Activated CD4-positive, CD25-positive, alpha-beta regulatory T cell treated with anti-CD3 and anti-CD28 coated beads, Interleukin-2, amount 50 U/mL, for 72 hours (primary cell): ENCODE measurements around the gene BMP10.
"Not testable (repeated sequence)": the region's sequence is repeated elsewhere in the genome, so short reads cannot be mapped to it uniquely, and the experiment has no call there.

Experiments
- DNase-seq: peaks from one replicate; pipeline ENCODE4 v3.0.0; 2021

Gene BMP10, protein sequence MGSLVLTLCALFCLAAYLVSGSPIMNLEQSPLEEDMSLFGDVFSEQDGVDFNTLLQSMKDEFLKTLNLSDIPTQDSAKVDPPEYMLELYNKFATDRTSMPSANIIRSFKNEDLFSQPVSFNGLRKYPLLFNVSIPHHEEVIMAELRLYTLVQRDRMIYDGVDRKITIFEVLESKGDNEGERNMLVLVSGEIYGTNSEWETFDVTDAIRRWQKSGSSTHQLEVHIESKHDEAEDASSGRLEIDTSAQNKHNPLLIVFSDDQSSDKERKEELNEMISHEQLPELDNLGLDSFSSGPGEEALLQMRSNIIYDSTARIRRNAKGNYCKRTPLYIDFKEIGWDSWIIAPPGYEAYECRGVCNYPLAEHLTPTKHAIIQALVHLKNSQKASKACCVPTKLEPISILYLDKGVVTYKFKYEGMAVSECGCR

DNA sequence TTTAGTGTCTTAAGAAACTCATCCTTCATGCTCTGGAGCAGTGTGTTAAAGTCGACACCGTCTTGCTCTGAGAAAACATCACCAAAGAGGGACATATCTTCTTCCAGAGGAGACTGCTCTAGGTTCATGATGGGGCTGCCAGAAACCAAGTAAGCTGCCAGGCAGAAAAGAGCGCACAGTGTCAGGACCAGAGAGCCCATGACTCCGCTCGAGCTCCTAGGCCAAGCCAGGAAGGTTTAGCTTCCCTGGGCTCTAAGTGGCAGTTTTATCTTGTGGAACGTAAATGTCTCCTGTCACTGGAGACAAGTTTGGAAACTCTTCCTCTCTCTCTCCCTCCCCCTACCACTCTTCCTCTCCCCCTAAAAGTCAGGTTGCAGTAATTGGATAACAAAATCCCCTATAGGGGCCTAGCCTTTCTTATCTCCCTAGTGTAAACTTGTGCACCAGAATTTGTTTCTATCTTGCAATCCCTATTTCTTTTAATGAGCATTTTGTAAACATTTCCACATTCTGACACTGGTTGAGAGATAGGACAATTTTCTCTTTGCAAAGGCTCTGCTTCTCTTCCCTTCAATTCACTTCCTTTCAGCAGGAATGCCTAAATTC, at the start of gene BMP10:
BMP10 (minus strand) TSS at position 239 of the 606 bp plus-strand sequence; CDS start at position 200, 39 bp downstream.
- no peak for DNase-seq

DNA sequence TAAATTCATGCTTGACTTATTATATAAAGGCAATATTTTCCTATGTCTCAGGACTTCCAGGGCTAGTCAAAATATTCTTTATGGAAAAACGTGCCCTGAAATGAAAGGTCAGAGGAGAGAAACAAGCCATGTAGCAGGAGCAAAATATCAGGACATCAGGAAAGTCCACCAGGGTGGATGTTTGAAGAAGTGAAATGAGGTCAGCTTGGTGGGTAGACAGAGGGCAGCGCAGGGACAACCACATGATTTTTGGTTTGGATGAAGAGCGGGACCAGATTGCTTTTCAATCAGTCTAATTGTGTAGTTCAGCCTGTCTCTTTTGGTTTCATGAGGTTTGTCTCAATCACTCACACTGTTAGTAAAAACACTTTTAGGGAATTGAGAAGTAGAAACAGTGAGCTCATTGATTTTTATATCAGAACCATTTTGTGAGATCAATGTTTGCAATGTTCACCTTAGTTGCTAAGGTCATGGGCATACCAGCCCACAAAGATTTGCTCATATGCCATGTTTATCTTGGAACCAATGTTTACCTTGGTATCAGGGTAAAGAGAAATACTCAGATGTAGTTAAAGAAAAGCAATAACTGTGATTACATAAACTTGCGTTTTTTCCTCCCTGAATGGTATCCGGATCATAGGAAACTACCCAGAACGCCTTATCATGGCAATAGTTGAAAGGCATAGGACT, 49.4 kb upstream of the BMP10 start:
- no peak for DNase-seq

DNA sequence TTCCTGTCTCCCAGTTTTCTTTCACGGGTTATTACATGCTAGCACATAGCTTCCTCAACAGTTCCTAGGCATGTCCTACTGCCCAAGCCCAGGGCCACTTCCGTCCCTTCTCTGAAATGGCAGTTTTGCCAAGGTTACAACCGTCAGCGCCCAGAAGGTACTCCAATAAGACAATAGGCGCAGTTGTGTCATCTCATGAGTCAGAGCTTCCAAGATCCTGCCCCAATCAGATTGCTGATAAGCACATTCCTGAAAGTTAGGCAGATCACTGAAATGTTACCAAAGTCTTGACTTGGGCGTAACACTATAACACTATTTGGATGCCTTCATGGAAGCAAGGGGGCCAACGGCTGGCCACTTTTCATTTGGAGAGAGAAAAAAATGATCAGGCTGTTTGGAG, 47.3 kb upstream of the BMP10 start:
- no peak for DNase-seq

DNA sequence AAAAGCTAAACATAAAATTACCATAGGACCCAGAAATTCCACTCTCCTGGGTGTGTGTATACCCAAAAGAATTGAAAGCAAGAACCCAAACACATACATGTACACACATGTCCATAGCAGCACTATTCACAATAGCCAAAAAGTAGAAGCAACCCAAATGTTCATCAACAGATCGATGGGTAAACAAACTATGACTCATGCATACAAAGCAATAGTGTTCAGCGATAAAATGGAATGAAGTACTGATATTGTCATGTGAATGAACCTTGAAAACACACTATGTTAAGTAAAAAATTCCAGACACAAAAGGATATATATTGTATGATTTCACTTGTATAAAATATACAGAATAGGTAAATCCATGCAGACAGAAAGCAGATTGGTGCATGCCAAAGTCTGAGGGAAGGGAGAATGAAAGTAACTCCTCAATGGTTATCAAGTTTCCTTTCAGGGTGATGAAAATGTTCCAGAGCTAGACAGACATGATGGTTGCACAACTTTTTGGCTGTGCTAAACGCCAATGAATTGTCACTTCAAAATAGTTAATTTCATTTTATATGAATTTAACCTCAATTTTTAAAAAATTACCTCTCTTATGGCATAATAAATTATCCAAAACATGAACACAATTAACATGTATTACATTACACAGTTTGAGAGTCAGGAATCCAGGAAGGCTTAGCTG, 46.0 kb upstream of the BMP10 start:
- DNase-seq, result no peak

DNA sequence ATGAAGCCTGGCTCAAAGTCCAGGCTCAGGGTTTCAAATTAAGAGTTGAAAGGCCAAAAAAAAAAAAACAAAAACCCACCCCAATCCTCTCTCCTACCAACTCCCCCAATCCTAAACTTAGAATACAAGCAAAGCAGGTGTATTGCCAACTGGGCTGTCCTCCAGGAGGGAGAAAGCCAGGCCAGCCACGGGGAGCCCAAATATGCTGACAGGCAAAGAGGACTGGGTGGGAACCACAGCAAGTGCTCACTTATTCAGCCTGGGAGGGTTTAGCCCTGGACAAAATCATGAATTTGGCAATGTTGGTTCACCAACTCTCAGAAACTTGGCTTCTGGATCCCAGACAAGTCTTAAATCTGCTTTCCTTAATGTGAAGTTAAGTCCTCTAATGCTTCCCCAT, 45.0 kb upstream of the BMP10 start:
- no peak for DNase-seq

DNA sequence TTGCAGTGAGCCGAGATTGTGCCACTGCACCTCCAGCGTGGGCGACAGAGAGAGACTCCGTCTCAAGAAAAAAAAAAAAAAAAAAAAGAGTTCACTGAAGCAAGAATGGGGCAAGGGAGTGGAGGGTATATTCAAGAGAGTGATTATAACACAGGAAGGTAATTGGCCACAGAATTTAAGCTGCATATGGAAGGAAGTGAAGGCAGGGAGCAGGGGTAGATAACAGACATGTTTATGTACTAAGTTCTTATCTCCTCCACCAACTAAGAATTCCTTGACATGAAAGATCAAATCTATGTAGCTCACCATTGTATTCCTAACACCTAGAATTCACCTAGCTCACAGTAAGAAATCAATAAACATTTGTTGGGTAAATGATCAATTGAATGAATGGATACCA, 44.2 kb upstream of the BMP10 start:
- DNase-seq, result no peak

DNA sequence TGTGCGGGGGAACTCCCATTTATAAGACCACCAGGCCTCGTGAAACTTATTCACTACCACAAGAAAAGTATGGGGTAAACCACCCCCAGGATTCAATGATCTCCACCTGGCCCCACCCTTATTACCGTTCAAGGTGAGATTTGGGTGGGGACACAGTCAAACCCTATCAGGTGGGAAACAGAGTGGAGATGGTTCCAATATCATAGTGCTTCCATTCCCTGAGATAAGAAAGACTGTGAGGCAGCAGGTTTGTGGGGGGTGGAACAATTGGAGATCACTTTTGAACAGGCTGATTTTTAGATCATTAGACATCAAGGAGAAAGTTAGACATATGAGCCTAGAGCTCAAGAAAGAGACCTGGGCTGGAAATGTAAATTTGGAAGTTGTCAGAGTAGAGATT, 42.2 kb upstream of the BMP10 start:
- no peak for DNase-seq

DNA sequence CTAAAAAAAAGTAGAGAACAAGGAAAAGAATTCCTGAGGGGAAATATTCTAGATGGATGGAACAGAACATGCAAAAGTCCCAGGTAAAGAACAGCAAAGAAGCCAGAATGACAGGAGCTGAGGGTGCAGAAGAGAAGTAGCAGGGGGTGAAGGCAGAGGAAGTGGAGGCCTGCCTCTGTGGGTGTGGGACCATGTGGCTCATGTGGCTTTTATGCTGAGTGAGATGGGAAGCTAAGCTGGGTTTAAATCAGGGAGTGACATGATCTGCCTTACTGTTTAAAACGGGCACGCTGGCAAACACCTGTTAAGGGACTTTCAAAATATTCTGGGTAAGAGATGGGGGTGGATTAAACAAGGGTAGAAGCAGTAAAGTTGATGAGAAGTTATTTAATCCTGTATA, 41.5 kb upstream of the BMP10 start:
- DNase-seq, result no peak

DNA sequence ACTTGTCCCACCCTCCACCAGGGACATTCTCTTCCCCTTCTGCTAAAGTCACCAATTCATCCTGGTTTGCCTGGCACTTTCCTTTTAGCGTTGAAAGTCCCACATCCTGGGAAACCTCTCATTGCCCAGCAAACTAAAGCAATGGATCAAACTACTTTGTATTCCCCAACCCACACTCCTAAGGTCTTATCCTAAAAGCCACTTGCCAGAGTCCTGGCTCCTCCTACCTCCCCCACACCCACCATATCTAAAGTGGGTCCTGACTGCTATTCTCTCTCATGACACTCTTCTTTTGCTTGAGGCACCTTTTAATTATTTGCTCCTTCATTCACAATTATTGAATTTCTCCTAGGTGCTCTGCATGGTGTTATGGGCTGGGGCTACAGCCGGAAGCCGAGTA, 40.9 kb upstream of the BMP10 start:
- no peak for DNase-seq

DNA sequence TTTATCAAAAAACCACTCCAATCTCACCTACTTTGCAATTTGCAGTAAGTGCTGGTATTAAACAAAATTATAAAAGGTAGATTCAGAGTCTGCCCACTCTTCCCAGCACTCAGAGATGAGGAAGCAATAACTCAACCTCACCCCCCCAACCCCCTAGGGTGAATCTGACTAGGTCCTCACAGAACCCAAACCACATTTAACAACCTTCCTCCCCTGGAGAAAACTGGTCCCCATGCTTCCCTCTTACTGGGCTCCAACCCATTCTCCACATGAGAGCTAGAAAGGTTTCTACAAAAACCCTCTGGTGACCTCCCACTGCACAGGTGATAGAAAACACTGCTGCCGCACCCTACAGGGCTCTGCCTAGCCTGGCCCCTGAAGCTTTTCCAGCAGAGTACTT, 40.5 kb upstream of the BMP10 start:
- DNase-seq, result no peak

DNA sequence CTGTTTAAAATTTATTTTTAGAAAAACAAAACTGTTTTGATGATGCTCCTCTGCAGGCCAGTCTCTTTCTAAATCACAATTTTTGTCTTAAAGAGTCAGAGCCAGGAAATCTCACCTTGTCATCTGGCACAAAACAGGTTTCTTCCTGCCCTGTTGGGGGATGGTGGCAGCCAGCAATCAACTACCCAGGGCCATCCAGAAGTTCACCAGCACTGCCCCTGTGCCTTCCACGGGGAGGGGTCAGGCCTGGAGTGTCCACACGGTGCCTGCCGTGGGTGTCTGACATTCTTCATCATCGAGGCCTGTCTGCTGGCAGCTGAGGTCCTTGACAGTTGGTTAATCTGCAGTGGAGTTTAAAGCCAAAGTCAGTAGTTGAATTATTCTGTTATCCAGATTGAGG, 40.0 kb upstream of the BMP10 start:
- no peak for DNase-seq

DNA sequence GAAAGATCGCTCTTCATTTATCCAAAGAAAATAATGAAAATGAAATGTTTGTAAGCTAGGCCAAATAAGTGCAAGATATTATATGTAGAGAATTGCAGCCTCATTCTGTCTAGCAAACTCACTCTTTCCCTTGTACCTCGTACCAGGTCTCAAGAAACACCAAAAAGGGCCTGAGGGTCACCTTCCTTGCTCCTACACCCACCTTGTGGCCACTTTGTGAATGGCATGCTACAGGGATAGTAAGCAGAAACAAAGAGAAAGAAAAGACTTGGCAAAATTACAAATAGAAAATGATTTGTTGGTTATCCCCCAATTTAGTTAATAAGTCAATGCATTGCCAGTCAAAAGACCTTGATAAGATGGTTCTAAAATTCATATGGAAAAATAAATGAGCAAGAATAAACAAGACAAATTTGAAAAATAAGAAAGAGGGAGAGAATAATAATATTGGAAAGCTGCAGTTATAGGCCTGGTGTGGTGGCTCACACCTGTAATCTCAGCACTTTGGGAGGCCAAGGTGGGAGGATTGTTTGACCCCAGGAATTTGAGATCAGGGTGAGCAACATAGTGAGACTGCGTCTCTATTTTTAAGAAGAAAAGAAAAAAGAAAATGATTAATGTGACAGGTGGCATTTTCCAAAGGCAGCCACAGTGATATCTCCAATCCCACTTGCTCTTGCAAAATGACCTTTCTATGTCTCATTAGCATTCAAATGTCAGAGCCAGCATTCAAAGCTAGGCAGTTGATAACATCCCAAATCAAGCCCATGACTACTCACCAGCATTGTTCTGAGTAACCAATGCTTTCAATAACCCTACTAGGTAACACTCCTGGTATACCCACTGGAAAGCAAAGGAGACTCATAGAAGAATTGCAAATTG, 38.8 kb upstream of the BMP10 start:
- peak; percentile 73 for DNase-seq

DNA sequence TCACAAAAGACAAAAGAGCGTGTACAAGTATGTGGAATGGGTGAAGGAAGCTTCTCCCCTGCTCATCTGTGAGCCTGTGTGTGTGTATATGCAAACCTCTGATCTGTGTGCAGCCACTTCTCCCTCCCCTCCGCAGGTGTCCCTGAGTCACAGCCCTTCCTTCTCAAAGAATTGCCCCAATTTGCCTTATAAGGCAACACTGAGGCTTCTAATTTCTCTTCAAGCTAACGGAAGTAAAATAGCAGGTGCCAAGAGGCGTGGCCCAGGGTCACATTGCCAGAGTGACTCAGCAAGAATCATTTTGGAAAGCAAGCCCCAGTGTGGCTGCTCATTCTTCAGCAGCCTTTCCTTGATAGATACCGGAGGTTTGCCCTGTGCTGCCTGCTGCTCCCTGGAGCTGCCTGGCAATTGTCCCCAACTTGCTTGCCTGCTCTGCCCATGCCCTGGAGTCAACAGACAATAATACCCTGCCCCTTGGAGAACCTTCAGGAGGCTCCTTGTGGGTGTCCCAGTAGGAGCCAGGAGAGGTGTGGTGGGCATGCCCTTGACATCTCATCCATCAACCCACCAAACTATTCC, 37.3 kb upstream of the BMP10 start:
- DNase-seq, result peak; percentile 75

DNA sequence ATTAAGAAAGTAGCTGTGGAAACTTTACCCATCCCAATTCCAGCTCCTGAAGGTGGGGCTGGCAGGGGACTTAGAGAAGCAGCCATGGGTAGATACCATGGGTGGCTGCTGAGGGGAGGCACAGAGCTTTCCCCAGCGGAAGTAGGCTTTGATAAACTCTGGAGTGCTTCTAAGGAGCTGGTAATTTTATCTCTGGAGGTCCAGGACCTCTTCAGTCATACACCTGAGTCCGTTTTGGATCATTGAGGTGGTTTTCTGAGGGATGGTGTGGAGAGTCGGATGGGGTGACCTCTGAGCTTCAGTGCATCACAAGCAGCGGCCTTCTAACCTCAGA, 36.7 kb upstream of the BMP10 start:
- DNase-seq, result no peak

DNA sequence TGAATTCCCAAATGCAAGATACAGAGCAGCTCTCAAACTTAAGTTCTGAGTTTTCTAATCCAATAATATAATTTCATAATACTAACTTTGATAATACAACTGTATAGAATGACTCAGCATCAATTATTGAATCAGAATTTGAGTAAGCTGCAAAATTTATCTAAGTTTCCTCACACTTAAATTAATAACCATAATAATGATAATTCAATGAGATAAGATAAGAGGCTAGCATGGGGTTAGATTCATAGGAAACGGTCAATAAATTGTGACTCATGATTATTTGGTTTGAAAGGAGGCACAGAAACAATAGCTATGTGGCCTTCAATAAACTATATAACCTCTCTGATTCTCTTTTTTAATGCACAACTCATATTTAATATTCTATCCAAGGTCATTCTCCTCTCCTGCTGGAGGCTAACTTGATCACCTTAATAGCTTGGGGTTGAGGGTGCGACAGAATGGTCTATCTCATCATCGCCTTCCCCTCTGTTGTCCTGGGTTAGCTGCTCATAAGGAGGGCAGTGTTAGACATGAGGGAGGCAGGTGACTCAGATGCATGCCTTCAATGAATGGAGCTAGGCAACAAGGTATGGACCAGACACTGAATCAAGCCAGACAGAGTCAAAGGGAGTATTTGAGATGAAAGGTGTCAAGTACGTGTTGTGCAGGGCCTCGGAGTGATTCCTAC, 36.2 kb upstream of the BMP10 start:
- DNase-seq, result no peak

DNA sequence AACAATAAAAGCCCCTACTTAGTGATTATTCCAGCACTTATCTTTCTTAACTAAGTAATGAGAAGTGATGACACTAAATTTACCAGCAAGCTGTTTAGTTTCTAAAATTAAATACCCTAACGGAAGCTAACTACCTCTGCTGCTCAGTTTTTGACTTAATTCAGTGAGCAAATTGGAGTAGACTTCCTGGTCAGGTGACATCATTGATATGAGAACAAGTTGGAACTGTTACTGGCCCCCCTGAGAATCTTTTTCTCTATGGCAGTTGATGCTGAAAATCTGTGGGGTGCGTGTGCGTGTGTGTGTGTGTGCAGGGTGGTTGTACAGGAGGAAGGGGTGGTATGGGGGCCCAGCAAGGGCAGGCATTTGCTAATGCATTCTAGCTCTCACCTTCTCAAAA, 35.5 kb upstream of the BMP10 start:
- DNase-seq, result no peak

DNA sequence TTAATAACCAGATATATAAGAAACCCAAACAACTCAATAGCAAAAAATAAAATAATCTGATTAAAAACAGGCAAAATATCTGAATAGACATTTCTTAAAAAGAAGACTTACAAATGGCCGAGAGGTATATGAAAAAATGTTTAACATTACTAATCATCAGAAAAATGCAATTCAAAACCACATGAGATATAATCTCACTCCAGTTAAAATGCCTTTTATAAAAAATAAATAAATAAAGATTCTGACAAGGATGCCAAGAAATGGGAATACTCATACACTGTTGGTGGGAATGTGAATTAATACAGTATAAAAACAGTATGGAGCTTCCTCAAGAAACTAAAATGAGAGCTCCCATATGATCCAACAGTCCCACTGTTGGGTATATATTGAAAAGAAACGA, 33.9 kb upstream of the BMP10 start:
- no peak for DNase-seq

DNA sequence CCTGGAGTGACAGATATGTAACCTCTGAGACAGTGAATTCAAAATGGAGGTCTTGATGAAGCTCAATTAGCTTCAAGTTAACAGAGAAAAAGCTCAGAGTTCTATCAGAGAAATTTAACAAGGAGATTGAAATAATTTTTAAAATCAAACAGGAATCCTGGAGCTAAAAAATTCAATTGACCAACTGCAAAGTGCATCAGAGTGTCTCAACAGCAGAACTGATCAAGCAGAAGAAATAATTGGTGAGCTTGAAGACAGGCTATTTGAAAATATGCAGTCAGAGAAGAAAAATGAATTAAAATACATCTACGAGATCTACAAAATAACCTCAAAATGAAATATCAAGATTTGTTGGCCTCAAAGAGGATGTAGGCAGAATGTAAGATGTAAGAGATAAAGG, 30.4 kb upstream of the BMP10 start:
- DNase-seq, result no peak

DNA sequence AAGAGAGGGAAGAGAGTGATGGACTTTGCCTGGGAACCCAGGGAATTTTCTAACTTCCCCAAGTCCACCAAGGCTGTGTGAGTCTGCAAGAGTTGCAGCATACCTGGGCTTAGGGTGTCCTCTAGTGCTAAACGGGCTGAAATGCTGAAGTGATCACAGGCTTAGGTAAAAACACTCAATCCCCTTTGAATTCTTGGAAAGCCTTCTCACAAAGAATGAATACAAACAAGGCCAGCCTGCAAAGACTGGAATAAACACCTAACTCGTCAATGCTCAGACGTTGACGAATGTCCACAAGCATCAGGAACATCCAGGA, 30.0 kb upstream of the BMP10 start:
- DNase-seq, result no peak

DNA sequence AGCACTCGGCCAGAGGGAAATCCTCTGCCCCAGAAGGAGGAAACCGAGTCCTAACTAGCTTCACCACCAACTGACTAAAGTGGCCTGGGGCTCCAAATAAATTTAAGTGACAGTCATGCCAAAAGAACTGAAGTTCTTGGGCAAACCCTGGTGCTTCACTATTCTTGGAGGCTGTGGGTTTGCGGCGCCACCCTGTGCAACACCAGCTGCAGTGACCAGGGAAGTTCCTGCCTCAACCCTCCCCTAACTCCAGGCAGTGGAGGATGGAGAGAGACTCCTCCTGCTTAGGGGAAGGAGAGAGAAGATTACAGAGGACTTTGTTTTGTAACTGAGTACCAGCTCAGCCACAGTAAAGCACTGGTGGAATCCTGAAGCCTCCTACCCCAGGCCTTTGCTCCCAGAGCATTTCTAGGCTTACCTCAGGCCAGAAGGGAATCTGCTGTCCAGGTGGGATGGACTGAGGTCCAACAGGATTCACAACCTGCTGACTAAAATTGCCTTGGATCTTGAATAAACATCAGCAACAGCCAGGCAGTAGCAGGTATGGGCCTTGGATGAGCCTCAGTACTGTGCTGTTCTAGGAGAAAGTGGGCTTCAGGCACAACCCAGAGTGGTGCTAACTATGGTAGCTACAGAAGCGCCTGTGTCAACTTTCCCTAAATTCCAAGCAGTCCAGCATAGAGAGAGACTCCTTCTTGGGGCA, 29.4 kb upstream of the BMP10 start:
- DNase-seq, result no peak

DNA sequence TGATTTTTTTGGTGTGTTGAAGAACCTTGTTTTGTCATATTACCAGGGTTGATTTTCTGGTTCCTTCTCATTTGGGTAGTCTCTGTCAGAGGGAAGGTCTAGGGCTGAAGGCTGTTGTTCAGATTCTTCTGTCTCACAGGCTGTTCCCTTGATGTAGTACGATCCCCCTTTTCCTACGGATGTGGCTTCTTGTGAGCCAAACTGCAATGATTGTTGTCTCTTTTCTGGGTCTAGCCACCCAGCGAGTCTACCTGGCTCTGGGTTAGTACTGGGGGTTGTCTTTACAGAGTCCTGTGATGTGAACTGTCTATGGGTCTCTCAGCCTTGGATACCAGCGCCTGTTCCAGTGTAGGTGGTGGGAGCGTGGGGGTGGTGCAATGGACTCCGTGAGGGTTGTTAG, 24.8 kb upstream of the BMP10 start:
- not testable (repeated sequence) for DNase-seq
